K562 (cell line): ENCODE results near the gene GINS2. TPM values are rescaled to one million over a fixed set of nuclear protein-coding genes. Genes with fewer than 3 reads are reported as not detected.

Experiments
- ATAC-seq: fragments of 200-7000 bp; cut with Tn5 transposase; 3 replicates; pipeline ENCODE4 v1.9.1; 2020; ENCODE audit warnings: moderate library complexity
- BruUV-seq: library from RNA; stranded (reverse); fragments of 400-500 nt; replicated peaks from 2 replicates; lab custom pipeline; 2021; lab: Mats Ljungman, UMichigan
- CTCF ChIA-PET: fragments of 300-600 bp; formaldehyde crosslinking; extraction: SDS; loops from one replicate; lab custom pipeline; 2021; ENCODE audit warnings: low intra/inter-chr PET ratio; lab: Yijun Ruan, JAX
- POLR2A ChIA-PET: fragments of 300-600, 350-650 bp; sonication (Branson Sonifier 250); formaldehyde crosslinking; extraction: SDS; loops from one replicate; lab custom pipeline; 2021; ENCODE audit warnings: antibody characterized with exemption, inconsistent platforms; lab: Yijun Ruan, JAX
- DNase-seq, 4 experiments: peaks; one replicate each; pipeline versions ENCODE4 v3.0.0 to v3.0.0-alpha.2; 2011 to 2018; ENCODE audit warnings: low spot score in 3 of 4, mixed read lengths in 3 of 4; ENCODE audit errors: extremely low read depth in 1 of 4
- FAIRE-seq: peaks from 2 replicates; lab custom pipeline; 2011; peaks lifted over from hg19 to GRCh38; lab: Jason Lieb, UNC
- H2AFZ ChIP-seq: 2 replicates; pipeline ENCODE4 v1.6.0; 2011; ENCODE audit warnings: low read depth, low read length, control low read depth, inconsistent platforms
- H3K27ac ChIP-seq: fragments of 200-600 bp; 3 replicates; pipeline ENCODE4 v1.8.0; 2011; ENCODE audit warnings: low read depth, mild to moderate bottlenecking, control low read depth, inconsistent platforms, low read length, moderate library complexity, mixed read lengths; ENCODE audit errors: extremely low read depth
- H3K27me3 ChIP-seq, 2 experiments: fragments of 300-600 bp in 1 of 2; 2 replicates in 1 of 2; 3 replicates in 1 of 2; pipeline versions ENCODE4 v1.6.0 to v1.8.0; 2011; ENCODE audit warnings: inconsistent platforms in 2 of 2, low read length in 2 of 2, mild to moderate bottlenecking in 1 of 2, mixed read lengths in 1 of 2, moderate library complexity in 1 of 2; ENCODE audit not compliant: control insufficient read depth in 2 of 2, insufficient read depth in 2 of 2
- H3K36me3 ChIP-seq: fragments of 300-600 bp; 3 replicates; pipeline ENCODE4 v1.8.0; 2011; ENCODE audit warnings: mild to moderate bottlenecking, low read length, inconsistent platforms; ENCODE audit not compliant: control insufficient read depth, insufficient read depth
- H3K4me1 ChIP-seq, 2 experiments: fragments of 200-600 bp in 1 of 2; replicated peaks in 1 of 2; 2 replicates in 1 of 2; 3 replicates in 1 of 2; pipeline versions ENCODE4 v1.5.1 to v1.8.0; 2011; ENCODE audit warnings: inconsistent platforms in 2 of 2, low read length in 2 of 2, mild to moderate bottlenecking in 1 of 2, mixed read lengths in 1 of 2, moderate library complexity in 1 of 2; ENCODE audit not compliant: control insufficient read depth in 2 of 2, insufficient read depth in 2 of 2
- H3K4me2 ChIP-seq: 2 replicates; pipeline ENCODE4 v1.6.1; 2011; ENCODE audit warnings: low read length, control low read depth, inconsistent platforms, mixed read lengths; ENCODE audit not compliant: insufficient read depth
- H3K4me3 ChIP-seq: fragments of 200-600 bp; sonication (generic), shearing (Covaris generic); 2 replicates; pipeline ENCODE4 v1.5.1; 2016; ENCODE audit warnings: control low read depth, inconsistent platforms
- H3K79me2 ChIP-seq: fragments of 200-600 bp; 3 replicates; pipeline ENCODE4 v1.8.0; 2011; ENCODE audit warnings: low read length, inconsistent platforms; ENCODE audit not compliant: control insufficient read depth, insufficient read depth
- H3K9ac ChIP-seq, 2 experiments: 2 replicates each; pipeline versions ENCODE4 v1.6.0 to v1.6.1; 2011; ENCODE audit warnings: low read depth in 2 of 2, low read length in 2 of 2, control low read depth in 1 of 2, inconsistent platforms in 1 of 2, mild to moderate bottlenecking in 1 of 2, mixed read lengths in 1 of 2; ENCODE audit not compliant: insufficient read depth in 1 of 2
- H3K9me1 ChIP-seq: one replicate; pipeline ENCODE4 v1.6.0; 2011; ENCODE audit warnings: inconsistent platforms, mild to moderate bottlenecking, low read length, moderate library complexity; ENCODE audit not compliant: control insufficient read depth, insufficient read depth
- H3K9me3 ChIP-seq: replicated peaks from 2 replicates; pipeline ENCODE4 v1.5.1; 2011; ENCODE audit warnings: low read depth, low read length, inconsistent platforms; ENCODE audit not compliant: control insufficient read depth, insufficient read depth
- H4K20me1 ChIP-seq: replicated peaks from 2 replicates; pipeline ENCODE4 v1.6.1; 2011; ENCODE audit warnings: low read length, inconsistent platforms, mixed read lengths; ENCODE audit not compliant: control insufficient read depth, insufficient read depth
- HDAC6 ChIP-seq: IDR thresholded peaks from 2 replicates; pipeline ENCODE4 v1.6.1; 2012; ENCODE audit warnings: low read depth, mild to moderate bottlenecking, control low read depth, inconsistent platforms, low read length, moderate library complexity
- KLF10 ChIP-seq: fragments of 250-450 bp; sonication (Bioruptor Pico); IDR thresholded peaks from 2 replicates; pipeline ENCODE4 v1.6.1; 2021; ENCODE audit warnings: matching md5 sums
- MNT ChIP-seq, 2 experiments: fragments of 450-650 bp; conservative IDR thresholded peaks; 2 replicates each; pipeline ENCODE4 v1.6.1; 2017; ENCODE audit warnings: mild to moderate bottlenecking in 2 of 2, moderate library complexity in 2 of 2
- NFXL1 ChIP-seq: fragments of 450-650 bp; formaldehyde crosslinking; IDR thresholded peaks from 2 replicates; pipeline ENCODE4 v1.4.0; 2021; ENCODE audit warnings: mild to moderate bottlenecking
- POLR2AphosphoS5 ChIP-seq: IDR thresholded peaks from 2 replicates; pipeline ENCODE4 v1.6.1; 2011; ENCODE audit warnings: mild to moderate bottlenecking, low read depth, low read length, moderate library complexity; ENCODE audit not compliant: control insufficient read depth, insufficient read depth
- POLR2B ChIP-seq: fragments of 450-650 bp; IDR thresholded peaks from 2 replicates; pipeline ENCODE4 v1.6.1; 2018; ENCODE audit warnings: low read depth; ENCODE audit not compliant: partially characterized antibody
- RCOR1 ChIP-seq, 2 experiments: IDR thresholded peaks; 2 replicates each; pipeline ENCODE4 v1.6.1; 2012; ENCODE audit warnings: low read depth in 2 of 2, low read length in 2 of 2, borderline replicate concordance in 1 of 2, improper control_type of control experiment in 1 of 2
- RUNX1 ChIP-seq: sonication (generic); IDR thresholded peaks from 2 replicates; pipeline ENCODE4 v1.6.1; 2016; ENCODE audit warnings: antibody characterized with exemption, low read depth
- SMAD1 ChIP-seq: fragments of 150-350 bp; IDR thresholded peaks from 2 replicates; pipeline ENCODE4 v1.6.1; 2014; ENCODE audit warnings: low read length, low read depth; ENCODE audit not compliant: partially characterized antibody
- SREBF1 ChIP-seq: fragments of 150-350 bp; IDR thresholded peaks from 2 replicates; pipeline ENCODE4 v1.6.1; 2014; ENCODE audit warnings: antibody characterized with exemption, low read depth, low read length, borderline replicate concordance
- SUPT5H ChIP-seq: fragments of 450-650 bp; IDR thresholded peaks from 2 replicates; pipeline ENCODE4 v1.6.1; 2016
- TBP ChIP-seq: optimal IDR thresholded peaks from 2 replicates; pipeline ENCODE3; 2011; ENCODE audit warnings: low read depth, low read length, improper control_type of control experiment
- ZNF232 ChIP-seq: sonication (generic); formaldehyde crosslinking; IDR thresholded peaks from 2 replicates; pipeline ENCODE4 v1.8.0; 2022; ENCODE audit warnings: mild to moderate bottlenecking, missing genetic modification reagents
- ZNF717 ChIP-seq: fragments of 250-450 bp; sonication (Bioruptor Pico); IDR thresholded peaks from 2 replicates; pipeline ENCODE4 v1.5.0; 2021
- WGBS: fragments of 100-300 bp; shearing (Covaris generic); methylation state at CpG from one replicate; pipeline ENCODE4 v1.1.6; 2016; ENCODE audit warnings: low coverage, mixed read lengths; ENCODE audit not compliant: insufficient coverage; ENCODE audit errors: missing lambda C conversion rate; 5-methylcytosine and 5-hydroxymethylcytosine counted together
- in situ Hi-C: fragments of 300-500 bp; cut with MboI; formaldehyde crosslinking; loops from 4 replicates; pipeline ENCODE4 v1.15.0; 2018; ENCODE audit warnings: inconsistent platforms, mixed read lengths
- intact Hi-C: fragments of 100-400 bp; cut with micrococcal nuclease; formaldehyde crosslinking; loops from 2 replicates; pipeline ENCODE4 v1.14.2; 2022
- polyA plus RNA-seq, 8 experiments: library from polyadenylated mRNA; depleted of rRNA in 4 of 8; stranded (reverse) in 5 of 8; unstranded in 3 of 8; fragments of >200 nt; fragmentation: Nextera tagmentation in 2 of 8; fragmentation: Illumina TruSeq in 1 of 8; extraction: Ambion mirVana in 2 of 8; extraction: Trizol in 1 of 8; gene quantifications; 2 replicates each; pipeline versions ENCODE4 v1.2.1 to v1.2.3, GENCODE V29; 2011 to 2014; ENCODE audit warnings: inconsistent platforms in 1 of 8, missing spikeins in 1 of 8
- total RNA-seq, 7 experiments: library from RNA; depleted of rRNA in 6 of 7; stranded (reverse); fragments of >200 nt in 6 of 7; fragmentation: Illumina TruSeq in 2 of 7; extraction: Trizol in 2 of 7; gene quantifications; 2 replicates each; pipeline versions ENCODE4 v1.2.1 to v1.2.3, GENCODE V29; 2011 to 2021; ENCODE audit warnings: low replicate concordance in 1 of 7
- TF ChIP-seq, protein P1 (sequence below): fragments of 450-650 bp; IDR thresholded peaks from 2 replicates; pipeline ENCODE4 v1.7.1; 2018; ENCODE audit warnings: mild to moderate bottlenecking, low read depth; ENCODE audit not compliant: partially characterized antibody
- TF ChIP-seq, protein P2 (sequence below): sonication (generic); formaldehyde crosslinking; IDR thresholded peaks from 2 replicates; pipeline ENCODE4 v1.8.0; 2022; ENCODE audit warnings: mild to moderate bottlenecking, missing genetic modification reagents
- TF ChIP-seq, protein P3 (sequence below): fragments of 250-450 bp; sonication (Bioruptor Pico); IDR thresholded peaks from 2 replicates; pipeline ENCODE4 v1.4.0; 2020

The GINS2 gene
- total and polyA plus RNA-seq, 9 of the 15 experiments (the other 6 are each of a cell fraction or from before 2014, with no cell fraction given), result 40.4 to 76.2 (median 44.6) TPM

- BruUV-seq, result no TSS peak
- ATAC-seq (peak; percentile 30), FAIRE-seq (no peak), DNase-seq (no peak)
- H3K36me3 ChIP-seq, result peaks cover 99% of the 10 kb centered on the region
- H4K20me1 ChIP-seq, result peaks cover 21% of the 10 kb centered on the region
- H3K4me3 ChIP-seq, result no peak overlapping the region
- no peak overlapping the region for H3K27ac ChIP-seq
- ChIA-PET POLR2A (interaction anchor here (0.8 to 1.7 kb wide), 3 partner anchors 8 to 39 kb away, joined by 3 to 6 read pairs (median 4); no protein-coding TSS in a partner anchor), CTCF (interaction anchor here (4.0 kb wide), 1 partner anchor 42 kb away, joined by 35 read pairs; no protein-coding TSS in a partner anchor)
- intact Hi-C loops (no loop called here), in situ Hi-C loops (no loop called here)
- peaks cover 2% of the 10 kb centered on the region for H3K9me1 ChIP-seq
- no peak overlapping the region for H3K4me2 ChIP-seq
- no peak overlapping the region; a peak in 1 of 4 replicates for H3K9ac ChIP-seq
- no peaks in the 10 kb centered on the region for H3K79me2 ChIP-seq
- WGBS, result 83% methylated on average over 7 of the region's 7 CpGs
- peaks cover 0 to 4% of the 10 kb centered on the region in 2 experiments; a peak in 3 of 5 replicates for H3K4me1 ChIP-seq
- H3K9me3 ChIP-seq, result no peaks in the 10 kb centered on the region
- no peaks in the 10 kb centered on the region for H3K27me3 ChIP-seq
- no peak overlapping the region for H2AFZ ChIP-seq
- TF ChIP-seq ZNF717 (CRISPR knock-in tag) (0 out of 2 replicates have a peak, but pooled peaks have one; percentile 61), ZNF232 (CRISPR knock-in tag) (no peak), KLF10 (CRISPR knock-in tag) (peak; percentile 77; the same call in 1 of the 2 replicates), MNT (conservative IDR thresholded peaks at IDR 0.05) (no peak), SREBF1 (no peak), NFXL1 (no peak), POLR2AphosphoS5 (peak; percentile 55; the same call in 1 of the 2 replicates), POLR2B (peak; percentile 50), SMAD1 (peak; percentile 40), HDAC6 (0 out of 2 replicates have a peak, but pooled peaks have one; percentile 32), RCOR1 (IDR thresholded peaks at IDR 0.05; ENCODE audit: borderline replicate concordance in 1 of 2, low read depth in 2 of 2, low read length in 2 of 2) (no peak), RUNX1 (no peak), SUPT5H (peak; percentile 55), TBP (no peak)
- TF ChIP-seq, protein P1, sequence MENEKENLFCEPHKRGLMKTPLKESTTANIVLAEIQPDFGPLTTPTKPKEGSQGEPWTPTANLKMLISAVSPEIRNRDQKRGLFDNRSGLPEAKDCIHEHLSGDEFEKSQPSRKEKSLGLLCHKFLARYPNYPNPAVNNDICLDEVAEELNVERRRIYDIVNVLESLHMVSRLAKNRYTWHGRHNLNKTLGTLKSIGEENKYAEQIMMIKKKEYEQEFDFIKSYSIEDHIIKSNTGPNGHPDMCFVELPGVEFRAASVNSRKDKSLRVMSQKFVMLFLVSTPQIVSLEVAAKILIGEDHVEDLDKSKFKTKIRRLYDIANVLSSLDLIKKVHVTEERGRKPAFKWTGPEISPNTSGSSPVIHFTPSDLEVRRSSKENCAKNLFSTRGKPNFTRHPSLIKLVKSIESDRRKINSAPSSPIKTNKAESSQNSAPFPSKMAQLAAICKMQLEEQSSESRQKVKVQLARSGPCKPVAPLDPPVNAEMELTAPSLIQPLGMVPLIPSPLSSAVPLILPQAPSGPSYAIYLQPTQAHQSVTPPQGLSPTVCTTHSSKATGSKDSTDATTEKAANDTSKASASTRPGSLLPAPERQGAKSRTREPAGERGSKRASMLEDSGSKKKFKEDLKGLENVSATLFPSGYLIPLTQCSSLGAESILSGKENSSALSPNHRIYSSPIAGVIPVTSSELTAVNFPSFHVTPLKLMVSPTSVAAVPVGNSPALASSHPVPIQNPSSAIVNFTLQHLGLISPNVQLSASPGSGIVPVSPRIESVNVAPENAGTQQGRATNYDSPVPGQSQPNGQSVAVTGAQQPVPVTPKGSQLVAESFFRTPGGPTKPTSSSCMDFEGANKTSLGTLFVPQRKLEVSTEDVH, result peak; percentile 34
- TF ChIP-seq, protein P2, sequence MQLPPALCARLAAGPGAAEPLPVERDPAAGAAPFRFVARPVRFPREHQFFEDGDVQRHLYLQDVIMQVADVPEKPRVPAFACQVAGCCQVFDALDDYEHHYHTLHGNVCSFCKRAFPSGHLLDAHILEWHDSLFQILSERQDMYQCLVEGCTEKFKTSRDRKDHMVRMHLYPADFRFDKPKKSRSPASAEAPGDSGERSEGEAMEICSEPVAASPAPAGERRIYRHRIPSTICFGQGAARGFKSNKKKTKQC (CRISPR knock-in tag), result 0 out of 2 replicates have a peak, but pooled peaks have one; percentile 36
- TF ChIP-seq, protein P3, sequence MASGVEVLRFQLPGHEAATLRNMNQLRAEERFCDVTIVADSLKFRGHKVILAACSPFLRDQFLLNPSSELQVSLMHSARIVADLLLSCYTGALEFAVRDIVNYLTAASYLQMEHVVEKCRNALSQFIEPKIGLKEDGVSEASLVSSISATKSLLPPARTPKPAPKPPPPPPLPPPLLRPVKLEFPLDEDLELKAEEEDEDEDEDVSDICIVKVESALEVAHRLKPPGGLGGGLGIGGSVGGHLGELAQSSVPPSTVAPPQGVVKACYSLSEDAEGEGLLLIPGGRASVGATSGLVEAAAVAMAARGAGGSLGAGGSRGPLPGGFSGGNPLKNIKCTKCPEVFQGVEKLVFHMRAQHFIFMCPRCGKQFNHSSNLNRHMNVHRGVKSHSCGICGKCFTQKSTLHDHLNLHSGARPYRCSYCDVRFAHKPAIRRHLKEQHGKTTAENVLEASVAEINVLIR (CRISPR knock-in tag), result no peak
These were observed 12.3 kb downstream of the GINS2 start for GRCh38 chr16:85676466-85676865.
